OCI-M2 (cell line): Measurements from ENCODE around the gene MRPL42.
"Not testable (repeated sequence)": the region's sequence is repeated elsewhere in the genome, so short reads cannot be mapped to it uniquely, and the experiment has no call there.

ENCODE experiments used
- DNase-seq: peaks from one replicate; lab custom pipeline; 2025; ENCODE audit not compliant: unreplicated experiment; lab: John Stamatoyannopoulos, UW

Gene MRPL42

GRCh38 chr12:93540466-93540865 lies 73.2 kb downstream of the MRPL42 start:
- DNase-seq: no peak

GRCh38 chr12:93541578-93542225 lies 74.4 kb downstream of the MRPL42 start:
- DNase-seq: no peak

GRCh38 chr12:93547778-93548177 lies 80.5 kb downstream of the MRPL42 start:
- no peak for DNase-seq

- no peak for DNase-seq
Measured at GRCh38 chr12:93549174-93549573, 81.9 kb downstream of the MRPL42 start.

- DNase-seq: no peak
Measured at GRCh38 chr12:93550748-93551611, 83.7 kb downstream of the MRPL42 start.

GRCh38 chr12:93552427-93552826 lies 85.1 kb downstream of the MRPL42 start:
- no peak for DNase-seq

- not testable (repeated sequence) for DNase-seq
Measured at GRCh38 chr12:93557879-93558278, 90.6 kb downstream of the MRPL42 start.

- DNase-seq: not testable (repeated sequence)
Measured at GRCh38 chr12:93558685-93559084, 91.4 kb downstream of the MRPL42 start.

- DNase-seq: no peak
Measured at GRCh38 chr12:93563807-93564538, 96.7 kb downstream of the MRPL42 start.

GRCh38 chr12:93565760-93566159 lies 98.4 kb downstream of the MRPL42 start:
- no peak for DNase-seq
